Measurements from ENCODE around the gene ALLC.

DNA sequence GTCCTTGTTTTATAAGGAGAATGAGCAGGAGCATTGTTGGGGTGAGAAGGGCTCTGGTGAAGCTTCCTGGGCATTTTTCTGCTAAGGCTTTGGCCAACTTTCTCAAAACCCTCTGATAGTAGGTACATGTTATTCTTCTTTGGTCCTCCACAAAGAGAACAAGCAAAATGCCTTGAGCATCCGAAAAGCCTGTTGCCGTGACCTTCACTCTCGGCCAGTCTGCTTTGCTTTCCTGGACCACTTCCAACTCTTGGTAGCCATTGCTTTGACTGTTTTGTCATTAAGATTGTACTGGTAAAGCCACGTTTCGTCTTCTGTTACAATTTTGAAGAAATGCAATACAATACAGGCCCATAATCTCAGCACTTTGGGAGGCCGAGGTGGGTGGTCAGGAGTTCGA lies 27.4 kb upstream of the ALLC start:
- TF ChIP-seq, protein P1, sequence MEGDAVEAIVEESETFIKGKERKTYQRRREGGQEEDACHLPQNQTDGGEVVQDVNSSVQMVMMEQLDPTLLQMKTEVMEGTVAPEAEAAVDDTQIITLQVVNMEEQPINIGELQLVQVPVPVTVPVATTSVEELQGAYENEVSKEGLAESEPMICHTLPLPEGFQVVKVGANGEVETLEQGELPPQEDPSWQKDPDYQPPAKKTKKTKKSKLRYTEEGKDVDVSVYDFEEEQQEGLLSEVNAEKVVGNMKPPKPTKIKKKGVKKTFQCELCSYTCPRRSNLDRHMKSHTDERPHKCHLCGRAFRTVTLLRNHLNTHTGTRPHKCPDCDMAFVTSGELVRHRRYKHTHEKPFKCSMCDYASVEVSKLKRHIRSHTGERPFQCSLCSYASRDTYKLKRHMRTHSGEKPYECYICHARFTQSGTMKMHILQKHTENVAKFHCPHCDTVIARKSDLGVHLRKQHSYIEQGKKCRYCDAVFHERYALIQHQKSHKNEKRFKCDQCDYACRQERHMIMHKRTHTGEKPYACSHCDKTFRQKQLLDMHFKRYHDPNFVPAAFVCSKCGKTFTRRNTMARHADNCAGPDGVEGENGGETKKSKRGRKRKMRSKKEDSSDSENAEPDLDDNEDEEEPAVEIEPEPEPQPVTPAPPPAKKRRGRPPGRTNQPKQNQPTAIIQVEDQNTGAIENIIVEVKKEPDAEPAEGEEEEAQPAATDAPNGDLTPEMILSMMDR (IDR thresholded peaks at IDR 0.05): no peak
- TF ChIP-seq POLR2A (IDR thresholded peaks at IDR 0.05): no peak
